Measurements from ENCODE around the gene POLE. TPM values are rescaled to one million over a fixed set of nuclear protein-coding genes. Genes with fewer than 3 reads are reported as not detected.

Gene POLE
- total RNA-seq, 1 experiment from 2014 or later, result 147 TPM

- H3K4me3 Mint-ChIP-seq, result no peak overlapping the region
- no peak overlapping the region for H3K9ac ChIP-seq (ENCODE audit: extremely low read depth, insufficient read length, low read length)
Measured at GRCh38 chr12:132723764-132724140, 36.6 kb upstream of the POLE start.

More at GRCh38 chr12:132723764-132724140, 36.6 kb upstream of the POLE start:
- Histone ChIP-seq H4K91ac (ENCODE audit: insufficient read length, low read depth, low read length) (no peak overlapping the region), H3K14ac (ENCODE audit: insufficient read depth, low read length) (no peak overlapping the region), H2BK20ac (ENCODE audit: low read depth, low read length, poor library complexity, severe bottlenecking) (no peak overlapping the region), H3K56ac (ENCODE audit: insufficient read length, low read depth, low read length) (no peak overlapping the region), H2AFZ (ENCODE audit: low read length) (no peak overlapping the region), H3K18ac (ENCODE audit: insufficient read length, low read depth, low read length) (no peak overlapping the region), H3K23me2 (ENCODE audit: insufficient read length, low read depth, low read length, poor library complexity, severe bottlenecking) (no peaks in the 10 kb centered on the region), H4K8ac (replicated peaks; ENCODE audit: insufficient read length, low read depth, low read length) (no peak overlapping the region), H3K79me2 (ENCODE audit: insufficient read depth, low read length) (no peaks in the 10 kb centered on the region), H3K27me3 (ENCODE audit: insufficient read depth, low read length) (no peaks in the 10 kb centered on the region), H2BK120ac (ENCODE audit: low read depth, low read length, poor library complexity, severe bottlenecking) (no peak overlapping the region), H2BK12ac (ENCODE audit: insufficient read length, low read depth, low read length) (no peak overlapping the region), H2AK5ac (ENCODE audit: insufficient read length, low read length) (no peak overlapping the region), H2BK5ac (ENCODE audit: insufficient read length, low read length) (no peak overlapping the region), H4K5ac (ENCODE audit: insufficient read length, low read depth, low read length) (no peak overlapping the region), H3K79me1 (ENCODE audit: insufficient read depth, low read depth, low read length, poor library complexity, severe bottlenecking) (no peaks in the 10 kb centered on the region), H3T11ph (ENCODE audit: low read length) (no peak overlapping the region), H3K23ac (ENCODE audit: insufficient read length, low read depth, low read length) (no peak overlapping the region), H2BK15ac (ENCODE audit: low read depth, low read length) (no peak overlapping the region), H3K4ac (ENCODE audit: low read depth, low read length) (no peak overlapping the region), H3K4me2 (ENCODE audit: insufficient read depth, insufficient read length, low read length) (no peak overlapping the region), H3K9me3 (ENCODE audit: control insufficient read depth, low read depth, low read length) (no peaks in the 10 kb centered on the region), H4K20me1 (ENCODE audit: control insufficient read depth, insufficient read depth, insufficient read length) (no peaks in the 10 kb centered on the region), H3K27ac (ENCODE audit: insufficient read length, low read depth, low read length) (no peak overlapping the region), H3K4me1 (ENCODE audit: insufficient read depth, low read length) (no peaks in the 10 kb centered on the region)
- Mint-ChIP-seq H3K9me3 (peaks cover 1 to 2% of the 10 kb centered on the region in 2 experiments; a peak in 3 of 5 replicates), H3K27me3 (ENCODE audit: low read depth) (no peaks in the 10 kb centered on the region; the same call in 1 of the 2 replicates), H3K4me1 (no peaks in the 10 kb centered on the region), H3K27ac (peak overlapping the region in 2 of 3 experiments; percentile 52 to 79; a peak in 3 of 7 replicates), H3K36me3 (ENCODE audit: insufficient read depth in 1 of 3, low read depth in 3 of 3) (peaks cover 55 to 96% (median 77%) of the 10 kb centered on the region in 3 experiments)
- DNase-seq, result no peak
- TF ChIP-seq CTCF (conservative IDR thresholded peaks at IDR 0.05), result no peak
- WGBS (ENCODE audit: extremely low coverage, insufficient read length, low lambda C conversion rate), result no CpG with 5 or more reads among the region's 2 CpGs

Data from H9 (cell line).